Measurements from ENCODE around the gene TNIK. TPM values are rescaled to one million over a fixed set of nuclear protein-coding genes. Genes with fewer than 3 reads are reported as not detected.

TNIK gene
- total RNA-seq, 1 experiment from 2014 or later: 22.4 TPM

- Histone ChIP-seq H3K4me1 (peaks cover 12% of the 10 kb centered on the region), H3K36me3 (ENCODE audit: control insufficient read depth, insufficient read depth, low read length) (no peaks in the 10 kb centered on the region), H3K27me3 (replicated peaks; ENCODE audit: control insufficient read depth, insufficient read depth, low read length) (no peaks in the 10 kb centered on the region), H3K4me3 (ENCODE audit: low read depth, low read length) (no peak overlapping the region), H3K9me3 (no peaks in the 10 kb centered on the region)
- DNase-seq: no peak
- no peak overlapping the region for H3K27ac Mint-ChIP-seq (ENCODE audit: unreplicated experiment)
- POLR2A ChIA-PET: no interaction called here
- intact Hi-C loops (cut with micrococcal nuclease; ENCODE audit: unreplicated experiment): no loop called here
- CTCF ChIA-PET: no interaction called here
- TF ChIP-seq, protein P1, sequence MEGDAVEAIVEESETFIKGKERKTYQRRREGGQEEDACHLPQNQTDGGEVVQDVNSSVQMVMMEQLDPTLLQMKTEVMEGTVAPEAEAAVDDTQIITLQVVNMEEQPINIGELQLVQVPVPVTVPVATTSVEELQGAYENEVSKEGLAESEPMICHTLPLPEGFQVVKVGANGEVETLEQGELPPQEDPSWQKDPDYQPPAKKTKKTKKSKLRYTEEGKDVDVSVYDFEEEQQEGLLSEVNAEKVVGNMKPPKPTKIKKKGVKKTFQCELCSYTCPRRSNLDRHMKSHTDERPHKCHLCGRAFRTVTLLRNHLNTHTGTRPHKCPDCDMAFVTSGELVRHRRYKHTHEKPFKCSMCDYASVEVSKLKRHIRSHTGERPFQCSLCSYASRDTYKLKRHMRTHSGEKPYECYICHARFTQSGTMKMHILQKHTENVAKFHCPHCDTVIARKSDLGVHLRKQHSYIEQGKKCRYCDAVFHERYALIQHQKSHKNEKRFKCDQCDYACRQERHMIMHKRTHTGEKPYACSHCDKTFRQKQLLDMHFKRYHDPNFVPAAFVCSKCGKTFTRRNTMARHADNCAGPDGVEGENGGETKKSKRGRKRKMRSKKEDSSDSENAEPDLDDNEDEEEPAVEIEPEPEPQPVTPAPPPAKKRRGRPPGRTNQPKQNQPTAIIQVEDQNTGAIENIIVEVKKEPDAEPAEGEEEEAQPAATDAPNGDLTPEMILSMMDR (IDR thresholded peaks at IDR 0.05; ENCODE audit: insufficient read depth in 1 of 2, low read depth in 1 of 2, low read length in 1 of 2, severe bottlenecking in 1 of 2, unreplicated experiment in 1 of 2): no peak
- H3K4me3 Mint-ChIP-seq (ENCODE audit: unreplicated experiment): no peak overlapping the region
- H3K36me3 Mint-ChIP-seq (ENCODE audit: insufficient read depth, unreplicated experiment): no peaks in the 10 kb centered on the region
- no peaks in the 10 kb centered on the region for H3K9me3 Mint-ChIP-seq (ENCODE audit: unreplicated experiment)
- no peaks in the 10 kb centered on the region for H3K27me3 Mint-ChIP-seq (ENCODE audit: insufficient read depth, unreplicated experiment)
- H3K4me1 Mint-ChIP-seq (ENCODE audit: low read depth, unreplicated experiment): peaks cover 3% of the 10 kb centered on the region
- no TSS peak for BruUV-seq (replicated peaks)
These were observed 47.7 kb downstream of the TNIK start for GRCh38 chr3:171412473-171412872.

GRCh38 chr3:171412054-171412453 lies 48.2 kb downstream of the TNIK start:
- no peaks in the 10 kb centered on the region for H3K9me3 Mint-ChIP-seq (ENCODE audit: unreplicated experiment)
- H3K4me1 Mint-ChIP-seq (ENCODE audit: low read depth, unreplicated experiment): no peaks in the 10 kb centered on the region
- no peak overlapping the region for H3K4me3 Mint-ChIP-seq (ENCODE audit: unreplicated experiment)
- Histone ChIP-seq H3K27me3 (replicated peaks; ENCODE audit: control insufficient read depth, insufficient read depth, low read length) (no peaks in the 10 kb centered on the region), H3K9me3 (no peaks in the 10 kb centered on the region), H3K36me3 (ENCODE audit: control insufficient read depth, insufficient read depth, low read length) (no peaks in the 10 kb centered on the region), H3K4me1 (peaks cover 10% of the 10 kb centered on the region), H3K4me3 (ENCODE audit: low read depth, low read length) (no peak overlapping the region)
- no peaks in the 10 kb centered on the region for H3K36me3 Mint-ChIP-seq (ENCODE audit: insufficient read depth, unreplicated experiment)
- TF ChIP-seq, protein P1 (IDR thresholded peaks at IDR 0.05; ENCODE audit: insufficient read depth in 1 of 2, low read depth in 1 of 2, low read length in 1 of 2, severe bottlenecking in 1 of 2, unreplicated experiment in 1 of 2): no peak
- H3K27ac Mint-ChIP-seq (ENCODE audit: unreplicated experiment): no peak overlapping the region
- no peaks in the 10 kb centered on the region for H3K27me3 Mint-ChIP-seq (ENCODE audit: insufficient read depth, unreplicated experiment)
- POLR2A ChIA-PET: no interaction called here
- no TSS peak for BruUV-seq (replicated peaks)
- intact Hi-C loops (cut with micrococcal nuclease; ENCODE audit: unreplicated experiment): no loop called here
- no peak for DNase-seq
- CTCF ChIA-PET: interaction anchor here (0.6 kb wide), 1 partner anchor 126 kb away, joined by 7 read pairs; no protein-coding TSS in a partner anchor

DNA sequence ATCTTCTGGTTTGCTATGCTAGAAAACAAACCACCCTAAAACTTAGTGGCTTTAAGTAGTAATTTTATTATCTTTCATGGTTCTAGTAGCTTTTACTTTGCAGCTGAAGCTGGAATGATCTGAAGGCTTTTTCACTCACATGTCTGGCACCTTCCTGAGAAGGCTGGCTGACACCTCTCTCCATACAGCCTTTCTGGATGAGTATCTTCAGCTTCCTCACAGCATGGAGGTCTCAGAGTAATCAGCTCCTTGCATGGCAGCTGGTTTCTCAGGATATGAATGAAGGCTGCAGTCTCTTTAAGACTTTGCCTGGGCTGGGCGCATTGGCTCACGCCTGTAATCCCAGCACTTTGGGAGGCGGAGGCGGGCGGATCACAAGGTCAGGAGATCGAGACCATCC lies 50.0 kb downstream of the TNIK start:
- intact Hi-C loops (cut with micrococcal nuclease; ENCODE audit: unreplicated experiment): no loop called here
- Mint-ChIP-seq H3K4me1 (ENCODE audit: low read depth, unreplicated experiment) (no peaks in the 10 kb centered on the region), H3K36me3 (ENCODE audit: insufficient read depth, unreplicated experiment) (no peaks in the 10 kb centered on the region), H3K4me3 (ENCODE audit: unreplicated experiment) (no peak overlapping the region), H3K9me3 (ENCODE audit: unreplicated experiment) (no peaks in the 10 kb centered on the region), H3K27me3 (ENCODE audit: insufficient read depth, unreplicated experiment) (no peaks in the 10 kb centered on the region), H3K27ac (ENCODE audit: unreplicated experiment) (no peak overlapping the region)
- no peak for DNase-seq
- ChIA-PET POLR2A (no interaction called here), CTCF (no interaction called here)
- TF ChIP-seq, protein P1 (IDR thresholded peaks at IDR 0.05; ENCODE audit: insufficient read depth in 1 of 2, low read depth in 1 of 2, low read length in 1 of 2, severe bottlenecking in 1 of 2, unreplicated experiment in 1 of 2): no peak
- peaks cover under 1% of the 10 kb centered on the region; the same call in 1 of the 2 replicates for H3K4me1 ChIP-seq
- H3K27me3 ChIP-seq (replicated peaks; ENCODE audit: control insufficient read depth, insufficient read depth, low read length): no peaks in the 10 kb centered on the region
- H3K36me3 ChIP-seq (ENCODE audit: control insufficient read depth, insufficient read depth, low read length): no peaks in the 10 kb centered on the region
- H3K9me3 ChIP-seq: no peaks in the 10 kb centered on the region
- no peak overlapping the region for H3K4me3 ChIP-seq (ENCODE audit: low read depth, low read length)
- BruUV-seq (replicated peaks): no TSS peak

Measured in Caco-2 (cell line).